Suppressor macrophage treated with lipopolysaccharide for 4 hours (primary cell): ENCODE data around the gene C4orf50.
"Not testable (repeated sequence)": the region's sequence is repeated elsewhere in the genome, so short reads cannot be mapped to it uniquely, and the experiment has no call there.

ENCODE experiments used
- DNase-seq: peaks from one replicate; pipeline ENCODE4 v3.0.0-alpha.2; 2020

Gene C4orf50

GRCh38 chr4:5887011-5887360 lies 131.2 kb downstream of the C4orf50 start:
- DNase-seq = no peak

- no peak for DNase-seq
Observed at GRCh38 chr4:5885733-5886132, 132.5 kb downstream of the C4orf50 start.

GRCh38 chr4:5884796-5885195 lies 133.4 kb downstream of the C4orf50 start:
- no peak for DNase-seq

- peak; percentile 2 for DNase-seq
Observed at GRCh38 chr4:5883916-5884315, 134.3 kb downstream of the C4orf50 start.

GRCh38 chr4:5882947-5883346 lies 135.3 kb downstream of the C4orf50 start:
- no peak for DNase-seq

GRCh38 chr4:5881340-5881739 lies 136.9 kb downstream of the C4orf50 start:
- no peak for DNase-seq

GRCh38 chr4:5878359-5878758 lies 139.9 kb downstream of the C4orf50 start:
- no peak for DNase-seq

- no peak for DNase-seq
Observed at GRCh38 chr4:5877392-5877791, 140.8 kb downstream of the C4orf50 start.

- DNase-seq = no peak
Observed at GRCh38 chr4:5874811-5875449, 143.3 kb downstream of the C4orf50 start.

GRCh38 chr4:5870701-5871100 lies 147.5 kb downstream of the C4orf50 start:
- DNase-seq = no peak

- no peak for DNase-seq
Observed at GRCh38 chr4:5869966-5870619, 148.1 kb downstream of the C4orf50 start.

GRCh38 chr4:5867866-5868265 lies 150.4 kb downstream of the C4orf50 start:
- DNase-seq = no peak

GRCh38 chr4:5866841-5867813 lies 151.1 kb downstream of the C4orf50 start:
- DNase-seq = no peak

GRCh38 chr4:5865896-5866599 lies 152.2 kb downstream of the C4orf50 start:
- no peak for DNase-seq

- DNase-seq = peak; percentile 8
Observed at GRCh38 chr4:5863461-5864113, 154.6 kb downstream of the C4orf50 start.

- no peak for DNase-seq
Observed at GRCh38 chr4:5858020-5858769, 160.0 kb downstream of the C4orf50 start.

GRCh38 chr4:5857199-5857598 lies 161.0 kb downstream of the C4orf50 start:
- DNase-seq = no peak

GRCh38 chr4:5856362-5856761 lies 161.9 kb downstream of the C4orf50 start:
- not testable (repeated sequence) for DNase-seq

GRCh38 chr4:5854929-5855328 lies 163.3 kb downstream of the C4orf50 start:
- no peak for DNase-seq

- no peak for DNase-seq
Observed at GRCh38 chr4:5852523-5853202, 165.6 kb downstream of the C4orf50 start.

GRCh38 chr4:5851637-5852301 lies 166.5 kb downstream of the C4orf50 start:
- DNase-seq = no peak
